Retinal pigment epithelial cell (primary cell): Measurements from ENCODE around the gene CS.
A peak's percentile ranks its signal among the peaks of the same experiment; 100 is the strongest.

Experiments
- DNase-seq: peaks from one replicate; pipeline ENCODE4 v3.0.0-alpha.2; 2010; ENCODE audit warnings: low read depth
- H3K4me3 ChIP-seq: 2 replicates; pipeline ENCODE4 v1.5.1; 2011; ENCODE audit warnings: mild to moderate bottlenecking, low read length, control low read depth, moderate library complexity
- TF ChIP-seq, protein P1 (sequence below): conservative IDR thresholded peaks from 2 replicates; pipeline ENCODE4 v1.5.1; 2011; ENCODE audit warnings: low read depth, low read length, control low read depth, inconsistent platforms

Gene CS

DNA sequence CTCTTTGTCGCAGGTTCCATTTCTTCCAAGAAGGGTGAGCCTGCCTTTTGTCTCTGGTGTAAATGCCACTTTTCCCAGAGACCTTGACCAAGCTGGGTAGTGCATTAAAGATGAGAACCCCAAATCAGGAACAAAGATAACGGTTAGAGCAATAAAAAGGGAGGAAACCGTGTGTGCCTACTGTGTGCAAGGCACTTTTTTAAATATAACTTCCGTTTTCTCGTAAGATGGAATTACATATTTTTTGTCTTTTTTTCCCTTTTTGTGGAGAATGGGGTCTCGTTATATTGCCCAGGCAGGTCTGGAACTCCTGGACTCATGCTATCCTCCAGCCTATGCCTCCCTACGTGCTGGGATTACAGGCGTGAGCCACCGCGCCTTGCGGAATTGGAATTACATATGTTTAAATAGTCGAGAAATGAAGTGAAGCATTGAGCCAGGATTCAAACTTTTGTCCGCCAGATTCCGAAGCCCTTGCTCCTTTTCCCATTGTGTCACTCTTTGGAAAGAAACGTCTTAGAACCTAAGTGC is 76.5 kb downstream of the CS start:
- TF ChIP-seq, protein P1, sequence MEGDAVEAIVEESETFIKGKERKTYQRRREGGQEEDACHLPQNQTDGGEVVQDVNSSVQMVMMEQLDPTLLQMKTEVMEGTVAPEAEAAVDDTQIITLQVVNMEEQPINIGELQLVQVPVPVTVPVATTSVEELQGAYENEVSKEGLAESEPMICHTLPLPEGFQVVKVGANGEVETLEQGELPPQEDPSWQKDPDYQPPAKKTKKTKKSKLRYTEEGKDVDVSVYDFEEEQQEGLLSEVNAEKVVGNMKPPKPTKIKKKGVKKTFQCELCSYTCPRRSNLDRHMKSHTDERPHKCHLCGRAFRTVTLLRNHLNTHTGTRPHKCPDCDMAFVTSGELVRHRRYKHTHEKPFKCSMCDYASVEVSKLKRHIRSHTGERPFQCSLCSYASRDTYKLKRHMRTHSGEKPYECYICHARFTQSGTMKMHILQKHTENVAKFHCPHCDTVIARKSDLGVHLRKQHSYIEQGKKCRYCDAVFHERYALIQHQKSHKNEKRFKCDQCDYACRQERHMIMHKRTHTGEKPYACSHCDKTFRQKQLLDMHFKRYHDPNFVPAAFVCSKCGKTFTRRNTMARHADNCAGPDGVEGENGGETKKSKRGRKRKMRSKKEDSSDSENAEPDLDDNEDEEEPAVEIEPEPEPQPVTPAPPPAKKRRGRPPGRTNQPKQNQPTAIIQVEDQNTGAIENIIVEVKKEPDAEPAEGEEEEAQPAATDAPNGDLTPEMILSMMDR, result no peak
- DNase-seq, result no peak
- peak overlapping the region; percentile 31 for H3K4me3 ChIP-seq

DNA sequence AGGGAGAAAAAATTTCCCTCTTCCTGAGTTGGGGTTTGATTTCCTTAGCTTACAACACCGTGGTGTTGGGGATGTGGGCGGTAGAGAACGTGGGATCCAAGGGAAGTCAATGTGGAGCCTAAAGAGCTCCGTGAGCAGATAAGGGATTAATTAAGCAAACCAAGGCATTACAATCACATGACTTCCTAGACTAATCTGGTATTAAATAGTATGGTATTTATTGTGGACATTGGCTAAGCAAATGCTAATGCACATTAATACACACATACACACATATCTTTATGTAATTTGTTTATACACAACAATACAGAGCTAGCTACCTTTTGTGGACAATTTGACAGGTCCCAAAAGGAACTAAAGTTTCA is 77.6 kb downstream of the CS start:
- H3K4me3 ChIP-seq, result peak overlapping the region; percentile 95
- TF ChIP-seq, protein P1, result no peak
- peak; percentile 51 for DNase-seq

DNA sequence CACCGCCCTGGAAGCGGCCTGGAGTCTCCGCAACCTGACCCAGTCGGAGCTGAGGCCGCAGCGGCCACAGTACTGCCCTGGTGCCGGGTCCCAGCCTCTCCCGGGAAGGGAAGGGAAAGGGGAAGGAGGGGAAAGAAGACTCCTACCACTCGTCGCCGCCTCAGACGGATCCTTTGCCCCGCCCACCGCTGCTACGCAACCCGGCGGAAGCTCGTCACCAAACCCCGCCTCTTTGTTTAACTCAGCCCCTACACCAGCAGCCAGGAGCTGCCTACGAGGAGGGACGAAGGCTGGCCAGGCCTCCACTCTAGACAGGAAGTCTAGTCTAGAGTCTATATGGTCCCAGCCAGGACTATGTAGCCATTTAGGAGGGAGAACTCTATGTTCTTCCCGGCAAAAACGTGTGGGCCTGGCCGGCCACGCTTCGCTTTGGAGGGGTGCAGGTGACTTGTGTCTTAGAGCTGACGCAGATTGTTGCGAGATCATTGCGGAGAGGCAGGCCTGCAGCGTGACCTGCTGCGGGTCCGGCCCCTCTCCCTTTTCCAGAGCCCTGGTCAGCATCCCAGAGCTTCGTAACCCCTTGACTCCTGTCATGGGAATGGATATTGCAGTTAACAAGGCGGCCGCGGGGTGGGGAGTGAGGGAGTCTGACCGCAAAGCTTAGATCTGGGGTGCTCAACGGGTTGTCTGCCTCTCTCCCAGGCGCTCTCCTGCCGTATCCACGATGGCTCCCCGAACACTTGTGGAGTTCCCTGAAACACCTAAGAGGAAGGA is 78.2 kb downstream of the CS start, which contains the start of gene RNF41:
Gene RNF41, minus strand, starts transcription at position 166 of the 774 bp plus-strand sequence. CDS start 7,875 bp downstream, outside the sequence.
- peak within 1 kb of the TSS; percentile 95 for H3K4me3 ChIP-seq
- DNase-seq, result peak; percentile 92
- TF ChIP-seq, protein P1, result no peak
